GM06990 (cell line): Measurements from ENCODE around the gene PRKD3.

Source experiments
- DNase-seq: peaks from one replicate; pipeline ENCODE4 v3.0.0-alpha.2; 2011; ENCODE audit not compliant: insufficient read length; ENCODE audit errors: extremely low read depth
- H3K27me3 ChIP-seq: replicated peaks from 2 replicates; pipeline ENCODE4 v1.6.0; 2011; ENCODE audit warnings: low read length; ENCODE audit not compliant: control insufficient read depth, insufficient read depth
- H3K36me3 ChIP-seq: 2 replicates; pipeline ENCODE4 v1.5.1; 2011; ENCODE audit warnings: low read length; ENCODE audit not compliant: control insufficient read depth, insufficient read depth
- H3K4me3 ChIP-seq: replicated peaks from 2 replicates; pipeline ENCODE4 v1.5.1; 2011; ENCODE audit warnings: low read depth, mild to moderate bottlenecking, control low read depth, low read length
- CTCF ChIP-seq: IDR thresholded peaks from 2 replicates; pipeline ENCODE4 v1.5.1; 2011; ENCODE audit warnings: low read length, control low read depth, mild to moderate bottlenecking, inconsistent platforms; ENCODE audit not compliant: insufficient read depth, poor library complexity, severe bottlenecking

Gene PRKD3

GRCh38 chr2:37319754-37320609 lies 4.7 kb downstream of the PRKD3 start:
- no peak for DNase-seq
- Histone ChIP-seq H3K36me3 (no peaks in the 10 kb centered on the region), H3K27me3 (no peaks in the 10 kb centered on the region), H3K4me3 (no peak overlapping the region)
- TF ChIP-seq CTCF: no peak

- no peak for TF ChIP-seq CTCF
- DNase-seq: peak; percentile 46
- H3K27me3 ChIP-seq: no peaks in the 10 kb centered on the region
- H3K4me3 ChIP-seq: peak overlapping the region; percentile 42
- no peaks in the 10 kb centered on the region for H3K36me3 ChIP-seq
Observed at GRCh38 chr2:37318401-37318800, 6.2 kb downstream of the PRKD3 start.

GRCh38 chr2:37317746-37318145 lies 6.9 kb downstream of the PRKD3 start:
- no peaks in the 10 kb centered on the region for H3K27me3 ChIP-seq
- H3K36me3 ChIP-seq: no peaks in the 10 kb centered on the region
- no peak for TF ChIP-seq CTCF
- DNase-seq: no peak
- H3K4me3 ChIP-seq: no peak overlapping the region

DNA sequence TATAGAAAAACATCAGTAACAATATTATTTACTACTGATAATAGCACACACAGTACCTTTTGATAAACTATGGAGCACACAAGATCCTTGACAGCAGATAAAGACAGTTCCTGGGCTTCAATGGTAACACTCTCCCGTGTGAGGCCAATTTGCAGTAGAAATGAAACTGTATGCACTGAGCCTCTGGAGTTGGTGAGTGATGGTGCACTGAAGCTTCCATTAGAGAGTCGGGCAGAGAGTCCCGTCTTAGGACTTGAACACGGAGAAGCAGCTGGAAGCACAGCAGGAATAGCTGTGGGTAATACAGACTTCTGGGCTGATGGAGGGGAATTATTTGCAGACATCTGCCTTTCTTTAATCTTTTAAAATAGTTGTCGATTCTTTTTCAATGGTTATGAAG lies 8.5 kb downstream of the PRKD3 start:
- no peak for TF ChIP-seq CTCF
- DNase-seq: no peak

DNA sequence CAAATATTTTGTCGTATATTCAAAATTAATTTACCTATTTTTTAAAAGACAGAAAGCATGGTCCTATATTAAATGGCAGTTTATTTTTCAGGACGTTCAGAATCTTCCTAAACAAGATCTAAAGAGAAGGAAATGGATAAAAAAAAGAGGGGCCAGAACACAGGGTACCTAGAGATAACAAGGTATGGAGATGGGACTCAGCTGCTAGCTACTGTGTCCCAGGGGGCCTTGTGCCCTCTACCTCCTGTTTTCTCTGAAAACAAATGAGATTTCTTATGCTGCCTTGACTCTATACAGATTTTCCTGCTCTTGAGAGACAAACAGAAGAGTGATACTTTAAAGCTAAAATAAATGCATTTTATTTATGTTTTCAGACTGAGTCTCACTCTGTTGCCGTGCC lies 9.3 kb downstream of the PRKD3 start:
- no peak for TF ChIP-seq CTCF
- DNase-seq: no peak
- Histone ChIP-seq H3K4me3 (peak overlapping the region; percentile 18; the same call in 1 of the 2 replicates), H3K27me3 (no peaks in the 10 kb centered on the region), H3K36me3 (no peaks in the 10 kb centered on the region)

More for the DNA sequence above, 8.5 kb downstream of the PRKD3 start:
- H3K4me3 ChIP-seq: peak overlapping the region; percentile 37
- no peaks in the 10 kb centered on the region for H3K36me3 ChIP-seq
- no peaks in the 10 kb centered on the region for H3K27me3 ChIP-seq
